Transverse colon (tissue), 4 donors: Measurements from ENCODE around the gene IRF8.

Source experiments
- CTCF ChIP-seq, 5 experiments: fragments of 200-600 bp in 3 of 5; fragments of 450-650 bp in 2 of 5; sonication (generic) in 3 of 5; IDR thresholded peaks; 1 replicate in 2 of 5; 2 replicates in 3 of 5; pipeline ENCODE4 v1.5.1; 2016 to 2017; ENCODE audit warnings: antibody characterized with exemption in 5 of 5, inconsistent platforms in 3 of 5, mild to moderate bottlenecking in 2 of 5, moderate library complexity in 1 of 5
- POLR2A ChIP-seq: fragments of 450-650 bp; IDR thresholded peaks from one replicate; pipeline ENCODE4 v1.6.1; 2016; ENCODE audit warnings: antibody characterized with exemption, mild to moderate bottlenecking, moderate library complexity
- POLR2AphosphoS5 ChIP-seq, 3 donors: sonication (generic); formaldehyde crosslinking; IDR thresholded peaks; one replicate each; pipeline ENCODE4 v1.6.1; 2016; ENCODE audit warnings: antibody characterized with exemption in 3 of 3

DNA sequence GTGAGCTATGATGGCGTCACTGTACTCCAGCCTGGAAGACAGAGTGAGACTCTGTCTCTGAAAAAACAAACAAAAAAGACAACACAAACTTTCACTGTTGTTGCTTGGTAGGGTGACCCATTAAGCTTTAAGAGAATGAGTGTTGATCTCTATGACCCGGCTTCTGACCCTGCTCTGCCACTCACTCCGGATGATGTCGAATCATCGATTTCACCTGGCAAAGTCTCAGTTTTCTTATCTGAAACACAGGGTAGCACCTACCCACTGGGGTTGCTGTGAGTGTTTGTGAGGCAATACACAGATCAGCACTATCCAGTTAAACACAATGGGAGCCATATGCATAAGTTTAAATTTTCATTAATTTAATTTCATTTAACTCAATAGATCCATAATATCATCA lies 20.6 kb upstream of the IRF8 start:
- TF ChIP-seq POLR2A (no peak), CTCF (IDR thresholded peaks at IDR 0.05) (no peak), POLR2AphosphoS5 (IDR thresholded peaks at IDR 0.05) (no peak)
